LNCaP clone FGC (cell line): ENCODE data around the gene TBCK.
"Not testable (repeated sequence)": the region's sequence is repeated elsewhere in the genome, so short reads cannot be mapped to it uniquely, and the experiment has no call there.

ENCODE experiments used
- DNase-seq: peaks from one replicate; pipeline ENCODE4 v3.0.0-alpha.2; 2011; ENCODE audit warnings: low read depth
- H3K4me3 ChIP-seq: 2 replicates; pipeline ENCODE4 v1.5.1; 2011; ENCODE audit warnings: mild to moderate bottlenecking, low read depth, low read length, control low read depth
- CTCF ChIP-seq: IDR thresholded peaks from 2 replicates; pipeline ENCODE4 v1.5.1; 2012; ENCODE audit warnings: mild to moderate bottlenecking; ENCODE audit not compliant: control insufficient read depth, insufficient read depth; ENCODE audit errors: extremely low read depth

Gene TBCK

GRCh38 chr4:106149026-106149425 lies 167.0 kb downstream of the TBCK start:
- no peak for DNase-seq
- H3K4me3 ChIP-seq: no peak overlapping the region
- no peak for TF ChIP-seq CTCF

GRCh38 chr4:106142616-106143127 lies 173.3 kb downstream of the TBCK start:
- DNase-seq: no peak

GRCh38 chr4:106140601-106141000 lies 175.4 kb downstream of the TBCK start:
- no peak for TF ChIP-seq CTCF
- DNase-seq: no peak
- H3K4me3 ChIP-seq: no peak overlapping the region

More at GRCh38 chr4:106142616-106143127, 173.3 kb downstream of the TBCK start:
- no peak for TF ChIP-seq CTCF
- no peak overlapping the region for H3K4me3 ChIP-seq

- TF ChIP-seq CTCF: no peak
- H3K4me3 ChIP-seq: no peak overlapping the region
- no peak for DNase-seq
These were observed 179.2 kb downstream of the TBCK start for GRCh38 chr4:106136777-106137331.

- H3K4me3 ChIP-seq: no peak overlapping the region
- DNase-seq: no peak
- TF ChIP-seq CTCF: no peak
These were observed 184.0 kb downstream of the TBCK start for GRCh38 chr4:106132045-106132444.

- no peak for TF ChIP-seq CTCF
- no peak overlapping the region for H3K4me3 ChIP-seq
- no peak for DNase-seq
These were observed 189.9 kb downstream of the TBCK start for GRCh38 chr4:106126062-106126461.

- DNase-seq: not testable (repeated sequence)
These were observed 196.0 kb downstream of the TBCK start for GRCh38 chr4:106119949-106120555.

More at GRCh38 chr4:106119949-106120555, 196.0 kb downstream of the TBCK start:
- H3K4me3 ChIP-seq: not testable (repeated sequence)
